Urinary bladder (tissue), 4 donors: ENCODE data around the gene FADS1. TPM values are rescaled to one million over a fixed set of nuclear protein-coding genes. Genes with fewer than 3 reads are reported as not detected.

ENCODE experiments used
- DNase-seq: peaks from one replicate; pipeline ENCODE4 v3.0.0-alpha.2; 2015; ENCODE audit errors: extremely low spot score
- H3K27ac ChIP-seq: one replicate; pipeline ENCODE4 v1.5.1; 2013; ENCODE audit warnings: low read depth, mild to moderate bottlenecking, moderate library complexity
- H3K36me3 ChIP-seq: one replicate; pipeline ENCODE4 v1.6.1; 2013; ENCODE audit warnings: mild to moderate bottlenecking, moderate library complexity; ENCODE audit not compliant: insufficient read depth
- H3K4me1 ChIP-seq: one replicate; pipeline ENCODE4 v1.6.1; 2013; ENCODE audit warnings: mild to moderate bottlenecking, moderate library complexity; ENCODE audit not compliant: insufficient read depth
- H3K4me3 ChIP-seq: one replicate; pipeline ENCODE4 v1.5.1; 2013; ENCODE audit warnings: low read depth, low read length
- WGBS: extraction: QIAGEN DNeasy Blood & Tissue Kit; methylation state at CpG from one replicate; pipeline ENCODE4 v1.1.7; 2013; 5-methylcytosine and 5-hydroxymethylcytosine counted together
- polyA plus RNA-seq: library from polyadenylated mRNA; stranded (reverse); fragments of 200-250 nt; gene quantifications from one replicate; pipeline ENCODE4 v1.2.3, GENCODE V29; 2013
- total RNA-seq: library from RNA; depleted of rRNA; stranded (reverse); fragments of >200 nt; gene quantifications from one replicate; pipeline ENCODE4 v1.2.3, GENCODE V29; 2014
- donor health status: healthy with polysubstance abuse.
- donor health status: healthy.

Gene FADS1
- total and polyA plus RNA-seq, 2 donors = 18.0 to 68.7 TPM

- DNase-seq = no peak
- Histone ChIP-seq H3K36me3 (no peaks in the 10 kb centered on the region), H3K27ac (peak overlapping the region; percentile 12), H3K4me1 (no peaks in the 10 kb centered on the region), H3K4me3 (peak overlapping the region; percentile 51)
- WGBS = 14% methylated on average over 23 of the region's 23 CpGs
Observed at GRCh38 chr11:61826930-61827570, 10.2 kb upstream of the FADS1 start.

- no peak for DNase-seq
- Histone ChIP-seq H3K4me3 (no peak overlapping the region), H3K4me1 (no peaks in the 10 kb centered on the region), H3K27ac (no peak overlapping the region), H3K36me3 (no peaks in the 10 kb centered on the region)
- WGBS = 88% methylated on average over 2 of the region's 2 CpGs
Observed at GRCh38 chr11:61820174-61820573, 3.4 kb upstream of the FADS1 start.

- Histone ChIP-seq H3K27ac (no peak overlapping the region), H3K4me1 (no peaks in the 10 kb centered on the region), H3K4me3 (peak overlapping the region; percentile 61), H3K36me3 (no peaks in the 10 kb centered on the region)
- 66% methylated on average over 6 of the region's 6 CpGs for WGBS
- no peak for DNase-seq
Observed at GRCh38 chr11:61817471-61818202, 834 bp upstream of the FADS1 start.

GRCh38 chr11:61815790-61816735 is 740 bp downstream of the FADS1 start:
- WGBS = under 1% methylated on average over 69 of the region's 69 CpGs
- H3K36me3 ChIP-seq = no peaks in the 10 kb centered on the region
- H3K27ac ChIP-seq = peak overlapping the region; percentile 89
- peak overlapping the region; percentile 61 for H3K4me3 ChIP-seq
- no peaks in the 10 kb centered on the region for H3K4me1 ChIP-seq
- no peak for DNase-seq

- peak overlapping the region; percentile 61 for H3K4me3 ChIP-seq
- peak overlapping the region; percentile 89 for H3K27ac ChIP-seq
- no peaks in the 10 kb centered on the region for H3K4me1 ChIP-seq
- 1% methylated on average over 66 of the region's 66 CpGs for WGBS
- no peaks in the 10 kb centered on the region for H3K36me3 ChIP-seq
- DNase-seq = no peak
Observed at GRCh38 chr11:61814958-61815789, 1.6 kb downstream of the FADS1 start.

- no peak overlapping the region for H3K4me3 ChIP-seq
- no peak for DNase-seq
- H3K36me3 ChIP-seq = no peaks in the 10 kb centered on the region
- H3K27ac ChIP-seq = no peak overlapping the region
- WGBS = 73% methylated on average over 16 of the region's 16 CpGs
- no peaks in the 10 kb centered on the region for H3K4me1 ChIP-seq
Observed at GRCh38 chr11:61814247-61814957, 2.4 kb downstream of the FADS1 start.

GRCh38 chr11:61812736-61813411 is 3.9 kb downstream of the FADS1 start:
- Histone ChIP-seq H3K4me1 (no peaks in the 10 kb centered on the region), H3K4me3 (no peak overlapping the region), H3K36me3 (no peaks in the 10 kb centered on the region), H3K27ac (no peak overlapping the region)
- DNase-seq = no peak
- WGBS = 94% methylated on average over 4 of the region's 4 CpGs

- DNase-seq = no peak
- H3K27ac ChIP-seq = no peak overlapping the region
- H3K4me1 ChIP-seq = no peaks in the 10 kb centered on the region
- no peaks in the 10 kb centered on the region for H3K36me3 ChIP-seq
- no peak overlapping the region for H3K4me3 ChIP-seq
- WGBS = 93% methylated on average over 5 of the region's 5 CpGs
Observed at GRCh38 chr11:61811831-61812230, 5.0 kb downstream of the FADS1 start.

- Histone ChIP-seq H3K27ac (no peak overlapping the region), H3K4me1 (no peaks in the 10 kb centered on the region), H3K36me3 (no peaks in the 10 kb centered on the region), H3K4me3 (no peak overlapping the region)
- WGBS = 94% methylated on average over 8 of the region's 8 CpGs
- no peak for DNase-seq
Observed at GRCh38 chr11:61810671-61811175, 6.1 kb downstream of the FADS1 start.

- Histone ChIP-seq H3K4me1 (no peaks in the 10 kb centered on the region), H3K4me3 (no peak overlapping the region), H3K27ac (no peak overlapping the region), H3K36me3 (no peaks in the 10 kb centered on the region)
- DNase-seq = no peak
- WGBS = 90% methylated on average over 5 of the region's 5 CpGs
Observed at GRCh38 chr11:61806785-61807184, 10.0 kb downstream of the FADS1 start.

GRCh38 chr11:61805146-61805545 is 11.7 kb downstream of the FADS1 start:
- H3K36me3 ChIP-seq = no peaks in the 10 kb centered on the region
- no peak overlapping the region for H3K27ac ChIP-seq
- H3K4me1 ChIP-seq = no peaks in the 10 kb centered on the region
- 94% methylated on average over 1 of the region's 1 CpG for WGBS
- no peak for DNase-seq
- H3K4me3 ChIP-seq = no peak overlapping the region
